HG02798 (cell line): Measurements from ENCODE around the gene NBPF1.
"Not testable (repeated sequence)": the region's sequence is repeated elsewhere in the genome, so short reads cannot be mapped to it uniquely, and the experiment has no call there.

Source experiments
- ATAC-seq: cut with Tn5 transposase; IDR thresholded peaks from one replicate; pipeline ENCODE4 v1.9.1; 2021; ENCODE audit warnings: mild to moderate bottlenecking; ENCODE audit not compliant: unreplicated experiment, poor library complexity

NBPF1 gene

DNA sequence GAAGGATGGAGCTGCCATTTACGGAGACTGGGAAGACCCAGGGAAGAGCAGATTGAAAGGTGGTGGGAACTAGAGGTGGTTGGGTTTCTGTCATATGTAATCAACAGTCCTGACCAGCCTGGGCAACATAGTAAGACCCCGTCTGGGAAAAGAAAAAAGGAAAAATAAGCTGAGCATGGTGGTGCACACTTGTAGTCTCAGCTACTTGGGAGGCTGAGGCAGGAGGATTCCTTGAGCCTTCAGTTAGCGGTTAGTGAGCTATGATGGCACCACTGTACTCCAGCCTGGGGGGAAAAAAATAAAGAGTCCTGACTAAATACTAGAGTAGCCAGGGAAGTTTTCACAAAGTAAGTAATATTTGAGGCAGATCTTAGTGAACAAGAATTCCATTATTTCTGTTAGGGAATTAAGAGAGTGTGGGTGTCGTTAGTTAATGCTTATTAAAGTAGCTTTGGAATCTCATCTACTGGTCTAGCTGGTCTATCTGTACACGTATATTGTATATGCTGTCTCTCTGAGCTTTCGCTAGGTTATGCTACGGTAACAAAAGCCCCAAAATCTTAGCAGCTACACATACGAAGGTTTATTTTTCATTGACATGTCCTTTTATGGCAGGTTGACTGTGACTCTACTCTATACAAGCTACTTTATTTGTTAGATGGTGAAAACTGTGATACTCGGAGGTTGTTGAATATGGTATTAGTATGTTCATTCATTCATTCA, 4.4 kb downstream of the NBPF1 start:
- no peak for ATAC-seq

DNA sequence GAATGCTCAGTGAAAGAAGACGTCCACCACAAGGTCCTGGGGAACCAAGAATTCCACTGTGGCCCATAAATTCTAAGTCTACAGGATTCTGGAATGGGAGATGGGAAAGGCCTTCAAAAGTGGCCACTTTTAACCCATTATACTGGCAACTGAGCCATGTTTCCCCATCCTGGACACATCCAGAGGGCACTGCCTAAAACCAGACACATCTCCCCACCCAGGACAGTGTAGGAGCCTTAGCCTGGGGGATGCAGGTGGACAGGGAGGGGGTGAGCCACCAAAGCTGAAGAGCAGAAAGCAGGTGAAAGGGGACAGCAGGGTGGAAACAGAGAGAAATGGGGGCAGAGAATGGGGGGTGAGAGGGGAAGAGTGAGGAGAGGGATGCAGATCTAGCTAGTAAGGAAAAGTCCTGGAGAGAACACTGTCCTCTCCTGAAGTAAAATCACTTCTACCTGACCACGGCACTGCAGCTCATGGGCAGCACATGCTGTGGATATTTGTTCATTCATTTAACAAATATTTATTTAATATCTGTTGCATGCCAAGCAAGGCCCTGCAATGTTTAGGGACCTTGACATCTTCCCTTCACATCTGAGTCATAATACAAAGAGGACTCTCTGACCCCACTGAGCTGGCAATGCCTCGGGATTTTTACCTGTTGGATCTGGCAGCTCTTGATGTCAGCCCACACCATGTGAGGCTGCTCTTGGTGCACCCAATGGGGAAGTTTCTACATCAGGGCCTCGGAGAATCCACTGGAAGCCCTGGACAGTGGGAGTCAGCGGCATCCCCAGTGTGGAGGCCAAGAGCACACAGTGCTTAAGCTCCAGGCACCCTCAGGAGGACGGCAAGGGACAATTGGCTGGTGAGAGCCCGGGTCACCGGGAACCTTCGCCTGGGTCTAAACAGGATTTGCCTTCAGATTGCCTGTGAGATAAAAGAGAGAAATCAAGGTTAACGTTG, 5.2 kb downstream of the NBPF1 start:
- ATAC-seq = not testable (repeated sequence)

DNA sequence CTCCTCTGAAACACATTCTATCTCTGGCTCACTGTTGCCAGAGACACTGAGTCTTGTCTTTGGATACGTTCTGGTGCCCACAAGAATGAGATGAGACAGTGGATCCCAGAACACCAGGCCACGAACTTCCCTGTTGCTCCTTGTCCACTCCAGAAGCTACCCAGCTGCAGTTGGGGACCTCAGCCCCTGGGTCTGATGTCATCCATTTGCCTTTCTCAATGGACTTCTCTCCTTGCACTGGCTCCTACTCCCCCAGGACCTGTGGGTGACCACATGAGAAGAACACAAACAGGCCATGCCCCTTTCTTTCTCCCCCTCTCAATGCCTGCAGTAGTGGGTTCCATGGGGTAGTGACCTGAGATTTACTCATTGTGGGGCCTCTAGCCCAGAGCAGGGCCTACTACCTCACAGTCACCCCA, 5.9 kb downstream of the NBPF1 start:
- no peak for ATAC-seq

GRCh38 chr1:16606666-16607432, 6.5 kb downstream of the NBPF1 start:
- not testable (repeated sequence) for ATAC-seq

DNA sequence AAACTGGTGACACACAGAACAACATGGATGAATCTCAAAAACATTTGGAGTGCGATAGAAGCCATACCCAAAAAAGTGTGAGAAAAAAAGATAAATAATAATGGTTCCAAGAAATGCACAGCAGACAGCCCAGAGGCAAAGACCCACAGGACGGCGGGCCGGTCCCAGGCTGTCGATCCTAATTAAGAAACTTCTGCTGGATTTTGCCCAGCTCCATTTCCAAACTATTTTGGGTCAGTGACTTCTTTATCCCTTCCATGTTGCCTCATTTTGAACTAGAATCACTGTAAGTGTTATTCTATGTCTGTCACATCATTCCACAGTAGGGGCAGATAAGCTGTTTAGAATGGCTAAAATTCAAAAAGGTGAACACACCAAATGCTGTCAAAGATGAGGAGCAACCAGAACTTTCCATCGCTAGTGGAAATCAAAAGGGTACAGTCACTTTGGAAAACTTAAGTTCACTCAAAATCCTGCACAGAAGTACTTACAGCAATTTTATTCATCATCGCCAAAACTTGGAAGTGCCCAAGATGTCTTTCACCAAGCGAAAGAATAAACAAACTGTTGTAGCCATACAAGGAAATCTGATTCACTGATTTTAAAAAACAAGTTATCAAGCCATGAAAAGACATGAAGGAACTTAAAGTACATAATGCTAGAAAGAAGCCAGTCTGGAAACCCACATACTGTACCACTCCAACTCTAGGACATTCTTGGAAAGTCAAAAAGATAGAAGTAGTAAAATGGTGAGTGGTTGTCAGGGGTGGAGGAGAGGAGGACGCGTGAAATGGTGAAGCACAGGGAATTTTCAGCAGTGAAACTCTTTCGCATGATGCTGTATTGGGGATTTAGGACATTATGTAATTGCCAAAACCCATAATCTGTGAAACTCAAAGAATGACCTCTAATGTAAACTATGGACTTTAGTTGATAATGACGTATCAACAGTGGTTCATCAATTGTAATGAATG, 7.5 kb downstream of the NBPF1 start:
- no peak for ATAC-seq

DNA sequence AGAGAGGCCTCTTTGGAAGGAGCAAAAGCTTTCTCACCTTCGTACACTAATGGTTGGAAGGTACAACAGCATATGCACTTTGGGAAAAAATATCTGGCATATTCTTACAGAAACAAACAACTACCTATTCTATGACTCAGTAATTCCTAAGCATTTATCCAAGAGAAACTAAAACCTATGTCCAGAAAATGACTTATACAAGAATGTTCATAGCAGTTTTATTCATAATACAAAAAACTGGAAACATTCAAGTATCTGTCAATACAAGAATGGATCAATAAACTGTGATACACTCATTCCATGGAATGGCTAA, 8.2 kb downstream of the NBPF1 start:
- ATAC-seq = no peak

DNA sequence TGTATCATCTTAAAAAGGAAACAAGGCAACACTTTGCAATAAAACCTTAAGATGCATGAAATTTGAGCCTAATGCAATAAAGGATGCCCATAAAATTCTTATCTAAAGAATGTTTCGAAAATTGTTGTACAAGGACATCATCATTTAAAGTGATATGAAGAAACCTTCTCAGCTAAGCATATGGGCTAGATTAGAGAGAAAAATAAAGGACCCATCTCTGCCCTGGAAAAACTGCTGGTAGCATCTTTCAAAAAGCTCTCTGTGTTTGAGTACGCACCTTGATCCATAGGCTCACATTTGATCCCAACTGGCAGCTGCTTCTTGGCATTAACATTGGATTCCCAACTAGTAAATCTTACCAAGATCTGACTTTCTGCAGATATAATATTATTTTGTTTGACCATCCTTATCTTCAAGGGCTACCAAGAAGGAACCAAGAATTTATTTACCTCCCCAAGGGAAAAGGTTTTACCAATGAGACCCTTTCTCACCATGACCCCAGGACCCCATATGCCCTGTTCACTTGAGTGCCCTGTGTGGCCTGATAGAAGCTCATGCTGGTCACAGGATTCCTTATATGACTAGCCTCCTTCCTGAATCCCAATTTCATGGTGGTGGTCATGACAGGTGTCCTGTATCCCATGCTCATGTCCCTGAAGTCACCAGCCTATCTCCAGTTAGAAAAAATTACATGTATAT, 8.7 kb downstream of the NBPF1 start:
- not testable (repeated sequence) for ATAC-seq

- not testable (repeated sequence) for ATAC-seq
Observed at GRCh38 chr1:16603623-16604022, 9.7 kb downstream of the NBPF1 start.

DNA sequence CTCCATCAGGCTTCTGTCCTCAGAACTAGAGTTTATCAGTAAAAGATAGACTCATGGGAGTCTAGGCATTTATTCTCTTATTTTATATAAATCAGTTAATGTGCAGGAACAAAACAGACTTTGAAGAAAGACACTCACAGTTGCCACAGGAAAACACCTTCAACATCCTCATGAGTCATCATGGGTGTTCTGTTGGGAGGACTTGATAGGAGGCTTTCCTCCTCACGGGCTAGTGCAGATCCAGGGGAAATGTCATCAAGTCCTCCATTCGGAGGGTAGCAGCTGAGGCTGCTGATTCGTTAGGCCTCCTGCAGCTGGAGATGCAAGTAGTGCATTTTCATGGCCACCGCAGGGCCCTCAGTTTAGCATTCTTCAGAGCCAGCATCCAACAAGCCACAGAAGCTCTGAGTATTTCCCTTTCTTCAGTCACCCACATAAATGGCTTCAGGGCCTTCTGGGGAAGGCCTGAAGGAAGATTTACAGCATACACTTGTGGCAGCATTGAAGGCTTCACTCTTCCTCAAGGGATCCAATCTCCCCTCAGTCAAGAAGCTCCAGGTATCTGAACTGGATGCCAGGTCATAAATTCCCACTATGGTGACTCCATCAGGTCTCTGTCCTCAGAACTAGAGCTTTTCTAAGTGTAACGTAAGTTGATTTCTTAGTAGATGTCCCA, 10.9 kb downstream of the NBPF1 start:
- ATAC-seq = not testable (repeated sequence)

GRCh38 chr1:16600855-16601786, 12.2 kb downstream of the NBPF1 start:
- ATAC-seq = not testable (repeated sequence)

DNA sequence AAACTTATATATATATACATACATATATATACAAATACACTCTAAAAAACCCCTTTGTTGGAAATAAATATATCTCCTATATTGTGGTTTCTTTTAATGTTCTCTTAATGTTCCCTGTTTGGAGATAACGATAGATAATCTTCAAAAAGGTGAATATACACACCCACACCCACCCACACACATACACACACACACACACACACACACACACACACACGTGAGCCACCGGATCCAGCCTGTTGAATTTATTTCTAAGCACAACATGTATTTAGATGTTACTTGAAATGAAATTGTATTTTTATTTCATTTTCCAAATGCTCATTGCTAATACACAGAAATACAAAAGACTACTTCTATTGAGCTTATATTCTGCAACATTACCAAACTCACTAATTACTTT, 14.0 kb downstream of the NBPF1 start:
- not testable (repeated sequence) for ATAC-seq

DNA sequence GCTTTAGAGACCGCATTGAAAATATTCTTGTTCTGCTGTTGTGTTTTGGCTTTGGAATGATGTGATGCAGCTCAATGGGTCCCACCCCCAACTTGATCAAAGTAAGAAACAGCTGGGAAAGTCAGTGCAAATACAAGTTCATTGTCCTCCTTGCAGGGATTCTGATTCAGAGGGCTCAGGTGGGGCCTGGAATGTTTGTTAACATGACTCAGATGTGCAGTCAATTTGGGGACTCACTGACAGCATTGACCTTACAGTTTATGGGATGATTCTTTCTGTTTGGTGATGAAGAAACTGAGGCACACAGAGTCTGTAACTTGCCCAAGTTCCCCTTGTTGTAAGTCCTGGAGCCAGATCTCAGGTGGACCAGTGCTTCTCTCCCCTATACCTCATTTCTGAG, 18.1 kb downstream of the NBPF1 start:
- not testable (repeated sequence) for ATAC-seq

DNA sequence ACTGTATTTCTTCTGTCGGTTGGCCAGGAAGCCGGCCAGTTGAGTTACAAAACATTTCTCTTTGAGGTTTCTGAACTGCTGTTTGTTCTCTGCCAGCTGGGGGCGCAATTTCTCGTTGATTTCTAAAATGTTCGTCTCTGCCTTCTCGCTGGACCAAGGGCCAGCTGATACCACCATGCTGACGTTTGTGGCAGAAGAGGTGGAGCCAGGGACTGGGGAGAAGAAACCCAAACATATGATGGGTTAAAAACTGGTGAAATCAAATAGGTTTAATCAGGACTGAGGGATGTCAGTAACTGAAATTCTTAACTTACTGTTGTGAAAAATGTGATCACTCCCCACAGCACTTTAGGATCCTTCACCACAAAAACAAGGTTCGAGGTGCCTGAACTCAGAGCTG, 21.5 kb downstream of the NBPF1 start:
- not testable (repeated sequence) for ATAC-seq

DNA sequence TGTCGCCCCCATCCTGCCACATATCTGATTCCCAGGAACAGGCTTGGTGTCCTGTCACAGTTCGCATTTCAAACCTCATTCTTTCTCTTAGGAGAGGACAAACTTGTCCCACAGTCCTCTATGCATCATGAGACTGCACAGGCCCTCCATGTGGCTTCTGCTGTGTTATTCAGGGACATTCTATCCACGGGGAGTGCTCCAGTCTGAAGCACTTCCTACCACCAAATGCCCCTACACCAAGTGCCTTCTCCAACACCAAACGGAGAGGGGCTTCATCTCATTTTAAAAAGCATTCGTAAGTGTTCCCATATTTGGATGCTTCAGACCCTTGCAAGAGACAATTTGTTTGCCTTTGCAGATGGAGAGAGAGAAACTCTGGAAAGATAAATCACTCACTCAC, 25.3 kb downstream of the NBPF1 start:
- ATAC-seq = not testable (repeated sequence)

DNA sequence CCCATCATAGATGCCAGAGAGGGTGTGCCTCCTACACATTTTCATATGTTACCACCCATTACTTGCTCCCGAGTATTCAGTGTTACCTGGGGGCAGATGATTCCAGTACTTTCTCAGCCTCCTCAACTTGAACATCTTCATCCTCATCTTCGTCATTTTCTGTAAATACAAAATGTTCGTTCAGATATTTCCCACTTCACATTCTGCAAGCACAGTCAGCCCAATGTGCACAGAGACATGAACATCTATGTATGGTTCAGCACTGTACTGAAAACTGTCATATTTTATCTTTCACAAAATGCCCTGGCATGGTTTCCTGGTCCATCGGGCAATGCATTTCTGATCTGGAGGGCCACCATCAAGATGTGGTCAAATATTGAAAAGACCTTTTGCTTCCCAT, 25.7 kb downstream of the NBPF1 start:
- not testable (repeated sequence) for ATAC-seq

DNA sequence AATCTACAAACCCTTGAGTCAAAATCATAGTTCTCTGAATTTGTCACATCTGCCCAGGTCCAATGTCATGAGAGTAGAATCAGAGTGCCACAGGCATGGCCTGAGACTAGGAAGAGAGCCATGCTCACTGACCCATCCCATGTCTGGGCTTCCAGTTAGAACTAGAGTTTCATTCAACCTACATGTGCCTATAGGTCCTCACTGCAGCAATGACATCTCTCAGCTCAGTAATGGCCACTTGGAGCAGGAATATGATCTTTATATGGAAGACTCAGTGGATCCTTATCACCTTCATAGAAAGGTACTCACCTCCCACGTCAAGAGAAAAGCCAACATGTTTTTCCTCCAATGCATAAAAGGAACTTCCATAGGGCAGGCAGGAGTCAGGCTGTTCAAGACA, 48.0 kb downstream of the NBPF1 start:
- not testable (repeated sequence) for ATAC-seq

- not testable (repeated sequence) for ATAC-seq
Observed at GRCh38 chr1:16561035-16561434, 52.3 kb downstream of the NBPF1 start.
